Keratinocyte (primary cell): ENCODE results near the gene PCBD2.

Experiments used
- EZH2 ChIP-seq: IDR thresholded peaks from one replicate; pipeline ENCODE4 v1.6.1; 2012; ENCODE audit warnings: inconsistent platforms, mild to moderate bottlenecking, low read length, moderate library complexity
- TF ChIP-seq, protein P1 (sequence below), 3 experiments: IDR thresholded peaks in 1 of 3; conservative IDR thresholded peaks in 1 of 3; optimal IDR thresholded peaks in 1 of 3; 2 replicates in 2 of 3; 3 replicates in 1 of 3; pipeline versions ENCODE3 to v1.5.1; 2011; ENCODE audit warnings: low read length in 3 of 3, mild to moderate bottlenecking in 3 of 3, moderate library complexity in 2 of 3, control low read depth in 1 of 3, inconsistent platforms in 1 of 3; ENCODE audit not compliant: insufficient read depth in 2 of 3; ENCODE audit errors: extremely low read depth in 1 of 3

GRCh38 chr5:134957920-134958608 lies 53.1 kb downstream of the PCBD2 start:
- TF ChIP-seq, protein P1, sequence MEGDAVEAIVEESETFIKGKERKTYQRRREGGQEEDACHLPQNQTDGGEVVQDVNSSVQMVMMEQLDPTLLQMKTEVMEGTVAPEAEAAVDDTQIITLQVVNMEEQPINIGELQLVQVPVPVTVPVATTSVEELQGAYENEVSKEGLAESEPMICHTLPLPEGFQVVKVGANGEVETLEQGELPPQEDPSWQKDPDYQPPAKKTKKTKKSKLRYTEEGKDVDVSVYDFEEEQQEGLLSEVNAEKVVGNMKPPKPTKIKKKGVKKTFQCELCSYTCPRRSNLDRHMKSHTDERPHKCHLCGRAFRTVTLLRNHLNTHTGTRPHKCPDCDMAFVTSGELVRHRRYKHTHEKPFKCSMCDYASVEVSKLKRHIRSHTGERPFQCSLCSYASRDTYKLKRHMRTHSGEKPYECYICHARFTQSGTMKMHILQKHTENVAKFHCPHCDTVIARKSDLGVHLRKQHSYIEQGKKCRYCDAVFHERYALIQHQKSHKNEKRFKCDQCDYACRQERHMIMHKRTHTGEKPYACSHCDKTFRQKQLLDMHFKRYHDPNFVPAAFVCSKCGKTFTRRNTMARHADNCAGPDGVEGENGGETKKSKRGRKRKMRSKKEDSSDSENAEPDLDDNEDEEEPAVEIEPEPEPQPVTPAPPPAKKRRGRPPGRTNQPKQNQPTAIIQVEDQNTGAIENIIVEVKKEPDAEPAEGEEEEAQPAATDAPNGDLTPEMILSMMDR (optimal IDR thresholded peaks at IDR 0.05 in 1 of 3, IDR thresholded peaks at IDR 0.05 in 1 of 3, conservative IDR thresholded peaks at IDR 0.05 in 1 of 3; ENCODE audit: extremely low read depth in 1 of 3, insufficient read depth in 2 of 3, low read length in 3 of 3): no peak
- TF ChIP-seq EZH2: no peak
